ENCODE measurements around the gene CTR9. TPM values are rescaled to one million over a fixed set of nuclear protein-coding genes. Genes with fewer than 3 reads are reported as not detected.
A peak's percentile ranks its signal among the peaks of the same experiment; 100 is the strongest.

CTR9 gene
- total and polyA plus RNA-seq, 4 donors: 12.5 to 33.4 (median 19.7) TPM

DNA sequence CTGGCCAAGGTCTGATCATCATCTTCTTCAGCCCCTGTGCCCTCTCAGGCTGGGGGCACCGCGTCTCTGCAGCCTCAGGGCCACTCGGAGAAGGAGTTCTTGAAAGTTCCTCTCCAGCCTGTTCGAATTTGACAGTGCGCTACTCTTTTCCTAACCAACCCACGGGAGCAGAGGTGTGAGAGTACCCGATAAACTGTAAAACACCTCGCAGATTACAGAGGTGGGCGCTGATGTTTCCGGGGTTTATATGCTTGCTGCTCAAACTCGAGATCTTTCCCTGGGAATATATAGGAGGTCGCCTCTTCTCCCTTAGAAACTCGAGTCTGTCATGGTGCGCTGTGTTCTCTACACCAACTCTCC, 515 bp downstream of the CTR9 start:
- H3K9me3 ChIP-seq (ENCODE audit: control insufficient read depth in 4 of 4, low read length in 3 of 4): no peaks in the 10 kb centered on the region
- H3K27me3 ChIP-seq (ENCODE audit: control insufficient read depth in 4 of 4, insufficient read depth in 4 of 4, low read length in 3 of 4): no peaks in the 10 kb centered on the region
- DNase-seq (ENCODE audit: low spot score): no peak

GRCh38 chr11:10752061-10752460, 1.0 kb downstream of the CTR9 start:
- peak; percentile 23 for TF ChIP-seq YY1 (IDR thresholded peaks at IDR 0.05)
- TF ChIP-seq, protein P1, sequence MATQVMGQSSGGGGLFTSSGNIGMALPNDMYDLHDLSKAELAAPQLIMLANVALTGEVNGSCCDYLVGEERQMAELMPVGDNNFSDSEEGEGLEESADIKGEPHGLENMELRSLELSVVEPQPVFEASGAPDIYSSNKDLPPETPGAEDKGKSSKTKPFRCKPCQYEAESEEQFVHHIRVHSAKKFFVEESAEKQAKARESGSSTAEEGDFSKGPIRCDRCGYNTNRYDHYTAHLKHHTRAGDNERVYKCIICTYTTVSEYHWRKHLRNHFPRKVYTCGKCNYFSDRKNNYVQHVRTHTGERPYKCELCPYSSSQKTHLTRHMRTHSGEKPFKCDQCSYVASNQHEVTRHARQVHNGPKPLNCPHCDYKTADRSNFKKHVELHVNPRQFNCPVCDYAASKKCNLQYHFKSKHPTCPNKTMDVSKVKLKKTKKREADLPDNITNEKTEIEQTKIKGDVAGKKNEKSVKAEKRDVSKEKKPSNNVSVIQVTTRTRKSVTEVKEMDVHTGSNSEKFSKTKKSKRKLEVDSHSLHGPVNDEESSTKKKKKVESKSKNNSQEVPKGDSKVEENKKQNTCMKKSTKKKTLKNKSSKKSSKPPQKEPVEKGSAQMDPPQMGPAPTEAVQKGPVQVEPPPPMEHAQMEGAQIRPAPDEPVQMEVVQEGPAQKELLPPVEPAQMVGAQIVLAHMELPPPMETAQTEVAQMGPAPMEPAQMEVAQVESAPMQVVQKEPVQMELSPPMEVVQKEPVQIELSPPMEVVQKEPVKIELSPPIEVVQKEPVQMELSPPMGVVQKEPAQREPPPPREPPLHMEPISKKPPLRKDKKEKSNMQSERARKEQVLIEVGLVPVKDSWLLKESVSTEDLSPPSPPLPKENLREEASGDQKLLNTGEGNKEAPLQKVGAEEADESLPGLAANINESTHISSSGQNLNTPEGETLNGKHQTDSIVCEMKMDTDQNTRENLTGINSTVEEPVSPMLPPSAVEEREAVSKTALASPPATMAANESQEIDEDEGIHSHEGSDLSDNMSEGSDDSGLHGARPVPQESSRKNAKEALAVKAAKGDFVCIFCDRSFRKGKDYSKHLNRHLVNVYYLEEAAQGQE (IDR thresholded peaks at IDR 0.05): no peak
- H3K4me3 ChIP-seq (ENCODE audit: low read depth in 1 of 3, low read length in 3 of 3): peak overlapping the region; percentile 73 to 98 (median 81)
- H3K4me1 ChIP-seq (ENCODE audit: control insufficient read depth in 4 of 4, insufficient read depth in 4 of 4, low read length in 3 of 4): peaks cover 0 to 14% (median 12%) of the 10 kb centered on the region in 4 donors
- H3K27ac ChIP-seq (ENCODE audit: low read depth in 1 of 2, low read length in 2 of 2): no peak overlapping the region
- H3K9me3 ChIP-seq (ENCODE audit: control insufficient read depth in 4 of 4, low read length in 3 of 4): no peaks in the 10 kb centered on the region
- WGBS: 24% methylated on average over 2 of the region's 2 CpGs
- peaks cover 4 to 23% (median 17%) of the 10 kb centered on the region in 4 donors for H3K36me3 ChIP-seq (ENCODE audit: control insufficient read depth in 4 of 4, insufficient read depth in 3 of 4, low read depth in 1 of 4, low read length in 3 of 4)
- no peak for DNase-seq (ENCODE audit: low spot score)
- H3K9ac ChIP-seq (ENCODE audit: low read depth in 1 of 2, low read length in 2 of 2): peak overlapping the region; percentile 75 to 96
- H3K27me3 ChIP-seq (ENCODE audit: control insufficient read depth in 4 of 4, insufficient read depth in 4 of 4, low read length in 3 of 4): no peaks in the 10 kb centered on the region

More for the DNA sequence above, 515 bp downstream of the CTR9 start:
- peak overlapping the region; percentile 73 to 98 (median 81) for H3K4me3 ChIP-seq (ENCODE audit: low read depth in 1 of 3, low read length in 3 of 3)
- WGBS: under 1% methylated on average over 14 of the region's 14 CpGs
- H3K36me3 ChIP-seq (ENCODE audit: control insufficient read depth in 4 of 4, insufficient read depth in 3 of 4, low read depth in 1 of 4, low read length in 3 of 4): peaks cover 4 to 23% (median 12%) of the 10 kb centered on the region in 4 donors
- no peak for TF ChIP-seq HNF4G (IDR thresholded peaks at IDR 0.05)
- TF ChIP-seq SP1 (IDR thresholded peaks at IDR 0.05): no peak
- TF ChIP-seq GABPA (IDR thresholded peaks at IDR 0.05 in 1 of 2, conservative IDR thresholded peaks at IDR 0.05 in 1 of 2): no peak
- TF ChIP-seq NR2F2 (IDR thresholded peaks at IDR 0.05): no peak
- TF ChIP-seq HNF4A (conservative IDR thresholded peaks at IDR 0.05): no peak
- no peak for TF ChIP-seq EGR1 (IDR thresholded peaks at IDR 0.05; ENCODE audit: low read depth in 2 of 2)
- TF ChIP-seq, protein P2, sequence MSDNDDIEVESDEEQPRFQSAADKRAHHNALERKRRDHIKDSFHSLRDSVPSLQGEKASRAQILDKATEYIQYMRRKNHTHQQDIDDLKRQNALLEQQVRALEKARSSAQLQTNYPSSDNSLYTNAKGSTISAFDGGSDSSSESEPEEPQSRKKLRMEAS (IDR thresholded peaks at IDR 0.05): no peak
- no peak for TF ChIP-seq ATF3 (IDR thresholded peaks at IDR 0.05)
- no peak for TF ChIP-seq RAD21 (IDR thresholded peaks at IDR 0.05)
- no peak for TF ChIP-seq FOXA2 (IDR thresholded peaks at IDR 0.05)
- no peak for TF ChIP-seq ZBTB33 (IDR thresholded peaks at IDR 0.05)
- no peak for TF ChIP-seq FOXA1 (IDR thresholded peaks at IDR 0.05)
- no peak for TF ChIP-seq YY1 (IDR thresholded peaks at IDR 0.05)
- TF ChIP-seq JUND (IDR thresholded peaks at IDR 0.05): no peak
- no peak for TF ChIP-seq CTCF (IDR thresholded peaks at IDR 0.05; ENCODE audit: low read depth, low read length, missing input control)
- no peak for TF ChIP-seq TAF1 (conservative IDR thresholded peaks at IDR 0.05)
- peaks cover 0 to 14% (median 12%) of the 10 kb centered on the region in 4 donors for H3K4me1 ChIP-seq (ENCODE audit: control insufficient read depth in 4 of 4, insufficient read depth in 4 of 4, low read length in 3 of 4)
- peak overlapping the region; percentile 75 to 96 for H3K9ac ChIP-seq (ENCODE audit: low read depth in 1 of 2, low read length in 2 of 2)
- H3K27ac ChIP-seq (ENCODE audit: low read depth in 1 of 2, low read length in 2 of 2): peak overlapping the region; percentile 93 to 99

Data from liver (tissue), 9 donors.